ENCODE measurements around the gene ANKHD1. TPM values are rescaled to one million over a fixed set of nuclear protein-coding genes. Genes with fewer than 3 reads are reported as not detected.

Gene ANKHD1
- total and polyA plus RNA-seq, 9 of the 15 experiments (the other 6 are each of a cell fraction or from before 2014, with no cell fraction given): 38.9 to 138 (median 78.7) TPM

GRCh38 chr5:140400730-140401361 lies 787 bp upstream of the ANKHD1 start (continued):
- TF ChIP-seq MYC (IDR thresholded peaks at IDR 0.05; ENCODE audit: low read depth, low read length): no peak; the same call in 1 of the 2 replicates
- no peak for TF ChIP-seq MYC (CRISPR knock-in tag; IDR thresholded peaks at IDR 0.05; ENCODE audit: borderline replicate concordance, low read depth)
- peak; percentile 51; the same call in 1 of the 2 replicates for TF ChIP-seq GTF2F1 (IDR thresholded peaks at IDR 0.05; ENCODE audit: low read depth, low read length)
- TF ChIP-seq ELF2 (CRISPR knock-in tag; IDR thresholded peaks at IDR 0.05): 0 out of 2 replicates have a peak, but pooled peaks have one; percentile 54
- TF ChIP-seq GTF2A2 (tag; IDR thresholded peaks at IDR 0.05): no peak
- no peak for TF ChIP-seq NR2C1 (IDR thresholded peaks at IDR 0.05)
- no peak for TF ChIP-seq NR2C1 (tag; IDR thresholded peaks at IDR 0.05)
- TF ChIP-seq GTF2E2 (tag; IDR thresholded peaks at IDR 0.05): no peak
- TF ChIP-seq MLLT1 (IDR thresholded peaks at IDR 0.05): 0 out of 4 replicates have a peak, but pooled peaks of 1 of the 2 experiments have one; percentile 42
- TF ChIP-seq MNT (conservative IDR thresholded peaks at IDR 0.05): peak; percentile 78 to 94
- no peak for TF ChIP-seq NEUROD1 (IDR thresholded peaks at IDR 0.05; ENCODE audit: borderline replicate concordance, low read depth, low read length, partially characterized antibody)
- no peak for TF ChIP-seq ZFP1 (CRISPR knock-in tag; IDR thresholded peaks at IDR 0.05)
- TF ChIP-seq HOXB6 (CRISPR knock-in tag; IDR thresholded peaks at IDR 0.05; ENCODE audit: borderline replicate concordance): no peak
- TF ChIP-seq HDGF (IDR thresholded peaks at IDR 0.05): no peak
- no peak for TF ChIP-seq RBM34 (IDR thresholded peaks at IDR 0.05; ENCODE audit: borderline replicate concordance, insufficient read depth, low read length)
- TF ChIP-seq THAP7 (CRISPR knock-in tag; IDR thresholded peaks at IDR 0.05): no peak
- TF ChIP-seq FOSL1 (tag; conservative IDR thresholded peaks at IDR 0.05): no peak
- TF ChIP-seq RBM15 (IDR thresholded peaks at IDR 0.05; ENCODE audit: insufficient read depth, low read length): no peak
- TF ChIP-seq MYNN (IDR thresholded peaks at IDR 0.05): no peak
- TF ChIP-seq MYNN (CRISPR knock-in tag; IDR thresholded peaks at IDR 0.05): no peak; the same call in 1 of the 2 replicates
- TF ChIP-seq TFAM (CRISPR knock-in tag; conservative IDR thresholded peaks at IDR 0.05): no peak
- TF ChIP-seq HIVEP1 (CRISPR knock-in tag; IDR thresholded peaks at IDR 0.05): no peak
- TF ChIP-seq TAF9B (IDR thresholded peaks at IDR 0.05; ENCODE audit: partially characterized antibody): no peak
- TF ChIP-seq HOMEZ (CRISPR knock-in tag; IDR thresholded peaks at IDR 0.05): no peak
